ENCODE results near the gene RHPN2.
"Not testable (repeated sequence)": the region's sequence is repeated elsewhere in the genome, so short reads cannot be mapped to it uniquely, and the experiment has no call there.

The RHPN2 gene

GRCh38 chr19:33063753-33064457, 783 bp downstream of the RHPN2 start:
- no peak for DNase-seq

- no peak for DNase-seq
Observed at GRCh38 chr19:33063356-33063752, 1.3 kb downstream of the RHPN2 start.

GRCh38 chr19:33062902-33063301, 1.8 kb downstream of the RHPN2 start:
- DNase-seq: no peak

GRCh38 chr19:33060586-33060985, 4.1 kb downstream of the RHPN2 start:
- no peak for DNase-seq

GRCh38 chr19:33055718-33056117, 9.0 kb downstream of the RHPN2 start:
- no peak for DNase-seq

GRCh38 chr19:33054623-33055022, 10.1 kb downstream of the RHPN2 start:
- no peak for DNase-seq

- DNase-seq: no peak
Observed at GRCh38 chr19:33052352-33052972, 12.2 kb downstream of the RHPN2 start.

GRCh38 chr19:33050110-33050509, 14.6 kb downstream of the RHPN2 start:
- DNase-seq: no peak

- no peak for DNase-seq
Observed at GRCh38 chr19:33048806-33049676, 15.6 kb downstream of the RHPN2 start.

- no peak for DNase-seq
Observed at GRCh38 chr19:33047422-33047821, 17.3 kb downstream of the RHPN2 start.

GRCh38 chr19:33041828-33042160, 22.9 kb downstream of the RHPN2 start:
- DNase-seq: not testable (repeated sequence)

GRCh38 chr19:33040994-33041827, 23.5 kb downstream of the RHPN2 start:
- no peak for DNase-seq

GRCh38 chr19:33039815-33040214, 24.9 kb downstream of the RHPN2 start:
- DNase-seq: no peak

- no peak for DNase-seq
Observed at GRCh38 chr19:33039108-33039599, 25.5 kb downstream of the RHPN2 start.

- DNase-seq: not testable (repeated sequence)
Observed at GRCh38 chr19:33037168-33038025, 27.3 kb downstream of the RHPN2 start.

GRCh38 chr19:33036370-33037167, 28.1 kb downstream of the RHPN2 start:
- not testable (repeated sequence) for DNase-seq

- DNase-seq: no peak
Observed at GRCh38 chr19:33035461-33035860, 29.2 kb downstream of the RHPN2 start.

GRCh38 chr19:33032218-33032781, 32.4 kb downstream of the RHPN2 start:
- no peak for DNase-seq

GRCh38 chr19:33029746-33030303, 34.9 kb downstream of the RHPN2 start:
- no peak for DNase-seq

- DNase-seq: not testable (repeated sequence)
Observed at GRCh38 chr19:33026602-33027001, 38.1 kb downstream of the RHPN2 start.

Data from stimulated activated CD4-positive, alpha-beta T cell treated with anti-CD3 and anti-CD28 coated beads, Interleukin-4, amount 100 ng/mL, for 24 hours (primary cell).